ENCODE data around the gene ARHGAP1. TPM values are rescaled to one million over a fixed set of nuclear protein-coding genes. Genes with fewer than 3 reads are reported as not detected.

The ARHGAP1 gene
- total and polyA plus RNA-seq, 9 of the 15 experiments (the other 6 are each of a cell fraction or from before 2014, with no cell fraction given), result 3.6 to 30.4 (median 8.2) TPM

DNA sequence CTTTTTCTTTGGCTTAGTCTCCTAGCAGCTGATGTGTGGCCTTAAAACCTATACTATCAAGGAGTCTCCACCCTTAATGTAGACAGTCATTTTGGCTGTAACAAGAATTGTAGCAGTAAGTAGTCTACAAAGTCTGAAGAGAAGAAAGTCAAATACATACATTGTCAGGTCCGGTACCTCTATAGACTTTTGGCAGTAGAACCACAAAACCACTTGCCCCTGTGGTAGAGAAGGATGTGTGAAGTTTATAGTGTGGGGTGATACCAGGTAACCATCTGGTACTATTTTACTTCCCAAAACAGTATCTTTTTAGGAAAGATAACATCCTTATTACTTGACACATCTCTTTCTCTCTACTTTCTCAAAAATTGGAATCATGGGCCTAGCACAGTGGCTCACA lies 67.9 kb downstream of the ARHGAP1 start:
- no peaks in the 10 kb centered on the region for H3K9me1 ChIP-seq (ENCODE audit: control insufficient read depth, insufficient read depth, low read length)
- ATAC-seq (no peak), FAIRE-seq (no peak), DNase-seq (ENCODE audit: extremely low read depth in 1 of 4, low spot score in 3 of 4) (no peak)
- BruUV-seq (replicated peaks), result TSS peak; percentile 29
- no peak overlapping the region for H3K27ac ChIP-seq (ENCODE audit: extremely low read depth, low read depth, low read length)
- H2AFZ ChIP-seq (ENCODE audit: low read depth, low read length), result no peak overlapping the region
- no peak for TF ChIP-seq ZNF76 (CRISPR knock-in tag; IDR thresholded peaks at IDR 0.05; ENCODE audit: borderline replicate concordance)
- TF ChIP-seq RFX5 (IDR thresholded peaks at IDR 0.05; ENCODE audit: low read depth, low read length), result no peak
- no peak for TF ChIP-seq ZNF274 (IDR thresholded peaks at IDR 0.05; ENCODE audit: borderline replicate concordance, low read depth, low read length)
- TF ChIP-seq, protein P1, sequence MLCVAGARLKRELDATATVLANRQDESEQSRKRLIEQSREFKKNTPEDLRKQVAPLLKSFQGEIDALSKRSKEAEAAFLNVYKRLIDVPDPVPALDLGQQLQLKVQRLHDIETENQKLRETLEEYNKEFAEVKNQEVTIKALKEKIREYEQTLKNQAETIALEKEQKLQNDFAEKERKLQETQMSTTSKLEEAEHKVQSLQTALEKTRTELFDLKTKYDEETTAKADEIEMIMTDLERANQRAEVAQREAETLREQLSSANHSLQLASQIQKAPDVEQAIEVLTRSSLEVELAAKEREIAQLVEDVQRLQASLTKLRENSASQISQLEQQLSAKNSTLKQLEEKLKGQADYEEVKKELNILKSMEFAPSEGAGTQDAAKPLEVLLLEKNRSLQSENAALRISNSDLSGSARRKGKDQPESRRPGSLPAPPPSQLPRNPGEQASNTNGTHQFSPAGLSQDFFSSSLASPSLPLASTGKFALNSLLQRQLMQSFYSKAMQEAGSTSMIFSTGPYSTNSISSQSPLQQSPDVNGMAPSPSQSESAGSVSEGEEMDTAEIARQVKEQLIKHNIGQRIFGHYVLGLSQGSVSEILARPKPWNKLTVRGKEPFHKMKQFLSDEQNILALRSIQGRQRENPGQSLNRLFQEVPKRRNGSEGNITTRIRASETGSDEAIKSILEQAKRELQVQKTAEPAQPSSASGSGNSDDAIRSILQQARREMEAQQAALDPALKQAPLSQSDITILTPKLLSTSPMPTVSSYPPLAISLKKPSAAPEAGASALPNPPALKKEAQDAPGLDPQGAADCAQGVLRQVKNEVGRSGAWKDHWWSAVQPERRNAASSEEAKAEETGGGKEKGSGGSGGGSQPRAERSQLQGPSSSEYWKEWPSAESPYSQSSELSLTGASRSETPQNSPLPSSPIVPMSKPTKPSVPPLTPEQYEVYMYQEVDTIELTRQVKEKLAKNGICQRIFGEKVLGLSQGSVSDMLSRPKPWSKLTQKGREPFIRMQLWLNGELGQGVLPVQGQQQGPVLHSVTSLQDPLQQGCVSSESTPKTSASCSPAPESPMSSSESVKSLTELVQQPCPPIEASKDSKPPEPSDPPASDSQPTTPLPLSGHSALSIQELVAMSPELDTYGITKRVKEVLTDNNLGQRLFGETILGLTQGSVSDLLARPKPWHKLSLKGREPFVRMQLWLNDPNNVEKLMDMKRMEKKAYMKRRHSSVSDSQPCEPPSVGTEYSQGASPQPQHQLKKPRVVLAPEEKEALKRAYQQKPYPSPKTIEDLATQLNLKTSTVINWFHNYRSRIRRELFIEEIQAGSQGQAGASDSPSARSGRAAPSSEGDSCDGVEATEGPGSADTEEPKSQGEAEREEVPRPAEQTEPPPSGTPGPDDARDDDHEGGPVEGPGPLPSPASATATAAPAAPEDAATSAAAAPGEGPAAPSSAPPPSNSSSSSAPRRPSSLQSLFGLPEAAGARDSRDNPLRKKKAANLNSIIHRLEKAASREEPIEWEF (CRISPR knock-in tag; IDR thresholded peaks at IDR 0.05), result no peak
- TF ChIP-seq TRIM24 (IDR thresholded peaks at IDR 0.05), result no peak
- no peak for TF ChIP-seq NBN (IDR thresholded peaks at IDR 0.05; ENCODE audit: low read depth)
- TF ChIP-seq, protein P2, sequence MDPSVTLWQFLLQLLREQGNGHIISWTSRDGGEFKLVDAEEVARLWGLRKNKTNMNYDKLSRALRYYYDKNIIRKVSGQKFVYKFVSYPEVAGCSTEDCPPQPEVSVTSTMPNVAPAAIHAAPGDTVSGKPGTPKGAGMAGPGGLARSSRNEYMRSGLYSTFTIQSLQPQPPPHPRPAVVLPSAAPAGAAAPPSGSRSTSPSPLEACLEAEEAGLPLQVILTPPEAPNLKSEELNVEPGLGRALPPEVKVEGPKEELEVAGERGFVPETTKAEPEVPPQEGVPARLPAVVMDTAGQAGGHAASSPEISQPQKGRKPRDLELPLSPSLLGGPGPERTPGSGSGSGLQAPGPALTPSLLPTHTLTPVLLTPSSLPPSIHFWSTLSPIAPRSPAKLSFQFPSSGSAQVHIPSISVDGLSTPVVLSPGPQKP (CRISPR knock-in tag; IDR thresholded peaks at IDR 0.05), result no peak
- TF ChIP-seq GTF2F1 (IDR thresholded peaks at IDR 0.05; ENCODE audit: low read depth, low read length), result no peak
- no peak for TF ChIP-seq ZNF695 (CRISPR knock-in tag; IDR thresholded peaks at IDR 0.05)
- no peak for TF ChIP-seq ZNF311 (CRISPR knock-in tag; IDR thresholded peaks at IDR 0.05)
- TF ChIP-seq ZNF696 (CRISPR knock-in tag; conservative IDR thresholded peaks at IDR 0.05), result no peak
- TF ChIP-seq KDM1A (IDR thresholded peaks at IDR 0.05), result no peak
- no peak for TF ChIP-seq ZNF507 (tag; conservative IDR thresholded peaks at IDR 0.05)
- no peak for TF ChIP-seq MXD1 (CRISPR knock-in tag; IDR thresholded peaks at IDR 0.05; ENCODE audit: borderline replicate concordance, poor library complexity, severe bottlenecking)
- TF ChIP-seq RB1 (IDR thresholded peaks at IDR 0.05; ENCODE audit: low read depth), result no peak
- TF ChIP-seq MAFK (IDR thresholded peaks at IDR 0.05; ENCODE audit: low read length), result no peak
- TF ChIP-seq HCFC1 (IDR thresholded peaks at IDR 0.05; ENCODE audit: low read depth, low read length), result no peak
- no peak for TF ChIP-seq PHF8 (IDR thresholded peaks at IDR 0.05; ENCODE audit: borderline replicate concordance, low read length)
- POLR2A ChIA-PET, result interaction anchor here (2.9 kb wide), 1 partner anchor 11 kb away, joined by 8 read pairs; no protein-coding TSS in a partner anchor
- H3K79me2 ChIP-seq (ENCODE audit: control insufficient read depth, insufficient read depth, low read length), result no peaks in the 10 kb centered on the region
- intact Hi-C loops (cut with micrococcal nuclease) (no loop called here), in situ Hi-C loops (cut with MboI) (no loop called here)
- CTCF ChIA-PET (ENCODE audit: low intra/inter-chr PET ratio), result no interaction called here
- no peaks in the 10 kb centered on the region for H3K4me1 ChIP-seq (replicated peaks in 1 of 2; ENCODE audit: control insufficient read depth in 2 of 2, insufficient read depth in 2 of 2, low read length in 2 of 2)
- no peaks in the 10 kb centered on the region for H3K27me3 ChIP-seq (ENCODE audit: control insufficient read depth in 2 of 2, insufficient read depth in 2 of 2, low read length in 2 of 2)
- WGBS (ENCODE audit: insufficient coverage, low coverage, missing lambda C conversion rate), result 91% methylated on average over 1 of the region's 1 CpG
- peaks cover 38% of the 10 kb centered on the region for H3K36me3 ChIP-seq (ENCODE audit: control insufficient read depth, insufficient read depth, low read length)
- no peak overlapping the region for H3K4me2 ChIP-seq (ENCODE audit: insufficient read depth, low read length)
- H3K9ac ChIP-seq (ENCODE audit: insufficient read depth in 1 of 2, low read depth in 2 of 2, low read length in 2 of 2), result no peak overlapping the region
- no peaks in the 10 kb centered on the region for H3K9me3 ChIP-seq (replicated peaks; ENCODE audit: control insufficient read depth, insufficient read depth, low read depth, low read length)
- H3K4me3 ChIP-seq, result no peak overlapping the region
- H4K20me1 ChIP-seq (replicated peaks; ENCODE audit: control insufficient read depth, insufficient read depth, low read length), result no peaks in the 10 kb centered on the region
